ENCODE data around the gene CCDC184.
A peak's percentile ranks its signal among the peaks of the same experiment; 100 is the strongest.
"Not testable (repeated sequence)": the region's sequence is repeated elsewhere in the genome, so short reads cannot be mapped to it uniquely, and the experiment has no call there.

Gene CCDC184

GRCh38 chr12:48183091-48183875 lies at the start of gene CCDC184:
Gene CCDC184 (plus strand): TSS chr12:48183644. CDS start chr12:48184123, 479 bp downstream.
- TF ChIP-seq CTCF (conservative IDR thresholded peaks at IDR 0.05) = peak; percentile 64
- no peak for TF ChIP-seq ZFX (IDR thresholded peaks at IDR 0.05)
- H3K27ac ChIP-seq = no peak within 1 kb of the TSS

GRCh38 chr12:48135027-48135426 lies 48.4 kb upstream of the CCDC184 start:
- no peak overlapping the region for H3K27ac ChIP-seq
- TF ChIP-seq ZFX (IDR thresholded peaks at IDR 0.05) (no peak), CTCF (conservative IDR thresholded peaks at IDR 0.05) (no peak)

GRCh38 chr12:48142818-48143674 lies 40.4 kb upstream of the CCDC184 start:
- H3K27ac ChIP-seq = no peak overlapping the region
- no peak for TF ChIP-seq CTCF (conservative IDR thresholded peaks at IDR 0.05)
- TF ChIP-seq ZFX (IDR thresholded peaks at IDR 0.05) = no peak

GRCh38 chr12:48143898-48144297 lies 39.5 kb upstream of the CCDC184 start:
- no peak for TF ChIP-seq CTCF (conservative IDR thresholded peaks at IDR 0.05)
- no peak for TF ChIP-seq ZFX (IDR thresholded peaks at IDR 0.05)
- H3K27ac ChIP-seq = no peak overlapping the region

- TF ChIP-seq CTCF (conservative IDR thresholded peaks at IDR 0.05) (no peak), ZFX (IDR thresholded peaks at IDR 0.05) (no peak)
- no peak overlapping the region for H3K27ac ChIP-seq
These were observed 37.5 kb upstream of the CCDC184 start for GRCh38 chr12:48145981-48146380.

- TF ChIP-seq CTCF (conservative IDR thresholded peaks at IDR 0.05) (no peak), ZFX (IDR thresholded peaks at IDR 0.05) (no peak)
- no peak overlapping the region for H3K27ac ChIP-seq
These were observed 32.2 kb upstream of the CCDC184 start for GRCh38 chr12:48151103-48151771.

GRCh38 chr12:48155786-48156185 lies 27.7 kb upstream of the CCDC184 start:
- not testable (repeated sequence) for H3K27ac ChIP-seq
